B cell (primary cell): ENCODE data around the gene MC2R.

Source experiments
- EZH2 ChIP-seq: IDR thresholded peaks from 2 replicates; pipeline ENCODE4 v1.6.1; 2012; ENCODE audit warnings: borderline replicate concordance, low read depth, mild to moderate bottlenecking, moderate library complexity, low read length; ENCODE audit not compliant: insufficient read depth, poor library complexity, severe bottlenecking
- TF ChIP-seq, protein P1 (sequence below): fragments of 200-600 bp; IDR thresholded peaks from one replicate; pipeline ENCODE4 v1.8.0; 2022; ENCODE audit warnings: antibody characterized with exemption, mild to moderate bottlenecking

DNA sequence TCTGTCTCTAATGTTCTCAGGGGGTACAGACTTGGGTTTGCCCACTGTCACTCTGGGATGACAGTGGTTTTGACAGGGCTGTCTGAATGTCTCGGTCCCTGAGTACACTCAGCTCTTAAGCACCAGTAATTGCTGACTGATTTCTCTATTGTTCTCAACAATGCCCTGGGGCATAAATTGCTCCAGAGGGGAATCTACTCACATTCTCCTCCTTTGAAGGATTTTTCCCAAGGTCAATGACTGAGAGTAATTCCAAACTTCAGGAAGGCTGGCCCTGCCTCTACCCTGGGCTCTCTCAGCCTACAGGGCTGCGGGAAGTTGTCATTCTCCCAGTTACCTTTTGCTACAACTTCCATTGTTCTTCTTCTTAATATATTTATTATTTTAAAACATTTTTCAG is 36.5 kb downstream of the MC2R start:
- TF ChIP-seq, protein P1, sequence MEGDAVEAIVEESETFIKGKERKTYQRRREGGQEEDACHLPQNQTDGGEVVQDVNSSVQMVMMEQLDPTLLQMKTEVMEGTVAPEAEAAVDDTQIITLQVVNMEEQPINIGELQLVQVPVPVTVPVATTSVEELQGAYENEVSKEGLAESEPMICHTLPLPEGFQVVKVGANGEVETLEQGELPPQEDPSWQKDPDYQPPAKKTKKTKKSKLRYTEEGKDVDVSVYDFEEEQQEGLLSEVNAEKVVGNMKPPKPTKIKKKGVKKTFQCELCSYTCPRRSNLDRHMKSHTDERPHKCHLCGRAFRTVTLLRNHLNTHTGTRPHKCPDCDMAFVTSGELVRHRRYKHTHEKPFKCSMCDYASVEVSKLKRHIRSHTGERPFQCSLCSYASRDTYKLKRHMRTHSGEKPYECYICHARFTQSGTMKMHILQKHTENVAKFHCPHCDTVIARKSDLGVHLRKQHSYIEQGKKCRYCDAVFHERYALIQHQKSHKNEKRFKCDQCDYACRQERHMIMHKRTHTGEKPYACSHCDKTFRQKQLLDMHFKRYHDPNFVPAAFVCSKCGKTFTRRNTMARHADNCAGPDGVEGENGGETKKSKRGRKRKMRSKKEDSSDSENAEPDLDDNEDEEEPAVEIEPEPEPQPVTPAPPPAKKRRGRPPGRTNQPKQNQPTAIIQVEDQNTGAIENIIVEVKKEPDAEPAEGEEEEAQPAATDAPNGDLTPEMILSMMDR, result no peak
- no peak for TF ChIP-seq EZH2
